HepG2 (cell line): ENCODE results near the gene TTC39C. TPM values are rescaled to one million over a fixed set of nuclear protein-coding genes. Genes with fewer than 3 reads are reported as not detected.

ENCODE experiments used
- ARID5B ChIP-seq: IDR thresholded peaks from 2 replicates; pipeline ENCODE4 v1.4.0; 2020; ENCODE audit warnings: mild to moderate bottlenecking, missing genetic modification reagents
- CBX2 ChIP-seq, 2 experiments: fragments of 200-600 bp in 1 of 2; sonication (generic); formaldehyde crosslinking in 1 of 2; IDR thresholded peaks; 2 replicates each; pipeline versions ENCODE4 v1.7.0 to v1.8.1; 2018 to 2022; ENCODE audit warnings: low read depth in 2 of 2, low read length in 1 of 2, mild to moderate bottlenecking in 1 of 2, missing genetic modification reagents in 1 of 2
- SOX6 ChIP-seq, 2 experiments: fragments of 450-650 bp in 1 of 2; sonication (generic) in 1 of 2; formaldehyde crosslinking in 1 of 2; IDR thresholded peaks; 2 replicates each; pipeline versions ENCODE4 v1.4.0 to v1.6.1; 2017 to 2020; ENCODE audit warnings: antibody characterized with exemption in 1 of 2, mild to moderate bottlenecking in 1 of 2, missing genetic modification reagents in 1 of 2
- ZNF891 ChIP-seq: sonication (generic); formaldehyde crosslinking; IDR thresholded peaks from 2 replicates; pipeline ENCODE4 v1.5.0; 2020; ENCODE audit warnings: mild to moderate bottlenecking, missing genetic modification reagents
- polyA plus RNA-seq, 8 experiments: library from polyadenylated mRNA; depleted of rRNA in 3 of 8; stranded (reverse) in 7 of 8; unstranded in 1 of 8; fragments of >200 nt; fragmentation: Illumina TruSeq in 4 of 8; extraction: Trizol in 4 of 8; gene quantifications; 2 replicates each; pipeline versions ENCODE4 v1.2.1 to v1.2.3, GENCODE V29; 2011 to 2016; ENCODE audit warnings: low read depth in 4 of 8, missing spikeins in 1 of 8, mixed read lengths in 1 of 8; ENCODE audit not compliant: insufficient read depth in 1 of 8
- total RNA-seq, 5 experiments: library from RNA; depleted of rRNA; stranded (reverse); fragments of >200 nt; fragmentation: Illumina TruSeq; extraction: Trizol; gene quantifications; 2 replicates each; pipeline ENCODE4 v1.2.3, GENCODE V29; 2016; ENCODE audit warnings: low read depth in 1 of 5
- TF ChIP-seq, protein P1 (sequence below): sonication (generic); formaldehyde crosslinking; IDR thresholded peaks from 2 replicates; pipeline ENCODE4 v1.8.1; 2023; ENCODE audit warnings: mild to moderate bottlenecking, moderate library complexity, missing genetic modification reagents

The TTC39C gene
- total and polyA plus RNA-seq, 2 of the 13 experiments (the other 11 are each of a cell fraction or from before 2014, with no cell fraction given): 19.1 to 25.9 TPM

DNA sequence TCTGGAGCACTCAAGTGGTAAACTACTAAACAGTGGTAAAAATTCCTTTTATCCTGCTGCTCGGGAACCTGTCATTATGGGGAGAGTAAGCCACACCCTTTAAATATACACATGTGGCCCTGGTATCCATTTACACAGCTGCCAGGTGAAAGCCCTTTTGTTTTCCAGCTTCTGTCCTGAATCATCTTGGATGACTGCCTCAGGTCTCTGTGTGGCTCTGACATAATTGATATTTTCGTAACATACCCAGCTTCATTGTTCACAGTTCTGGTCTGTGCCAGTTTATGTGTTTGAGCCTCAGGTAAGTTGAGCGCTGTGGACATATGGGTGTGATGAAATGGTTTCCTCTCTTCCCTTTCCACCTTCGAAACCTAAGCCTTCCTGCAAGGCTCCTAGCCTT is 15.7 kb upstream of the TTC39C start (continued):
- TF ChIP-seq ARID5B (CRISPR knock-in tag) (peak; percentile 34; the same call in 1 of the 2 replicates), SOX6 (IDR thresholded peaks at IDR 0.05) (no peak), SOX6 (CRISPR knock-in tag; IDR thresholded peaks at IDR 0.05) (peak; percentile 14; the same call in 1 of the 2 replicates), ZNF891 (CRISPR knock-in tag) (no peak), CBX2 (IDR thresholded peaks at IDR 0.05; ENCODE audit: low read depth, low read length) (no peak), CBX2 (CRISPR knock-in tag; IDR thresholded peaks at IDR 0.05; ENCODE audit: low read depth) (no peak)
- TF ChIP-seq, protein P1, sequence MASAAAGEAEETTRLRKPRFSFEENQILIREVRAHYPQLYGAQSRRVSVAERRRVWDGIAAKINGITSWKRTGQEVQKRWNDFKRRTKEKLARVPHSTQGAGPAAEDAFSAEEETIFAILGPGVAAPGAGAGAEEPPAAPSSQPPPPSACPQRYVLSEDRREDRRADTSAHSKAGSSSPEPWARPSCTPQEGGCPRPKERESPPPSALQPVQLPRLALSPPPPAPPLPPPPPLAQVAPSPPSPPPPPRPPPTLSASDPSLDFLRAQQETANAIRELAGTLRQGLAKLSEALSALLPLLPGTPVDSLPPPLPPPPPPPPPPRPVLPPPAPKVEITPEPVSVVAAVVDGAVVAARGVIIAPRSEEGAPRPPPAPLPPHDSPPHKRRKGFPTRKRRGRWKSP (CRISPR knock-in tag): no peak
